Gastrocnemius medialis (tissue), 4 donors: Measurements from ENCODE around the gene LRRC41.
"Not testable (repeated sequence)": the region's sequence is repeated elsewhere in the genome, so short reads cannot be mapped to it uniquely, and the experiment has no call there.

Experiments
- CTCF ChIP-seq, 5 experiments: fragments of 450-650 bp in 3 of 5; fragments of 200-600 bp in 2 of 5; sonication (generic) in 2 of 5; IDR thresholded peaks in 4 of 5; conservative IDR thresholded peaks in 1 of 5; 1 replicate in 4 of 5; 2 replicates in 1 of 5; pipeline ENCODE4 v1.5.1; 2016 to 2019; ENCODE audit warnings: antibody characterized with exemption in 5 of 5, mild to moderate bottlenecking in 3 of 5, moderate library complexity in 3 of 5
- POLR2A ChIP-seq, 2 donors: fragments of 450-650 bp; IDR thresholded peaks; one replicate each; pipeline ENCODE4 v1.6.1; 2017; ENCODE audit warnings: antibody characterized with exemption in 2 of 2, mild to moderate bottlenecking in 2 of 2, moderate library complexity in 2 of 2

GRCh38 chr1:46243831-46244230, 59.6 kb downstream of the LRRC41 start:
- not testable (repeated sequence) for TF ChIP-seq CTCF (IDR thresholded peaks at IDR 0.05 in 4 of 5, conservative IDR thresholded peaks at IDR 0.05 in 1 of 5); POLR2A (IDR thresholded peaks at IDR 0.05)
